Measurements from ENCODE around the gene EEF1AKMT3.

EEF1AKMT3 gene

GRCh38 chr12:57776247-57776587 is 3.8 kb downstream of the EEF1AKMT3 start:
- no peak overlapping the region for H3K4me3 ChIP-seq (ENCODE audit: low read depth, low read length)
- TF ChIP-seq, protein P1, sequence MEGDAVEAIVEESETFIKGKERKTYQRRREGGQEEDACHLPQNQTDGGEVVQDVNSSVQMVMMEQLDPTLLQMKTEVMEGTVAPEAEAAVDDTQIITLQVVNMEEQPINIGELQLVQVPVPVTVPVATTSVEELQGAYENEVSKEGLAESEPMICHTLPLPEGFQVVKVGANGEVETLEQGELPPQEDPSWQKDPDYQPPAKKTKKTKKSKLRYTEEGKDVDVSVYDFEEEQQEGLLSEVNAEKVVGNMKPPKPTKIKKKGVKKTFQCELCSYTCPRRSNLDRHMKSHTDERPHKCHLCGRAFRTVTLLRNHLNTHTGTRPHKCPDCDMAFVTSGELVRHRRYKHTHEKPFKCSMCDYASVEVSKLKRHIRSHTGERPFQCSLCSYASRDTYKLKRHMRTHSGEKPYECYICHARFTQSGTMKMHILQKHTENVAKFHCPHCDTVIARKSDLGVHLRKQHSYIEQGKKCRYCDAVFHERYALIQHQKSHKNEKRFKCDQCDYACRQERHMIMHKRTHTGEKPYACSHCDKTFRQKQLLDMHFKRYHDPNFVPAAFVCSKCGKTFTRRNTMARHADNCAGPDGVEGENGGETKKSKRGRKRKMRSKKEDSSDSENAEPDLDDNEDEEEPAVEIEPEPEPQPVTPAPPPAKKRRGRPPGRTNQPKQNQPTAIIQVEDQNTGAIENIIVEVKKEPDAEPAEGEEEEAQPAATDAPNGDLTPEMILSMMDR (IDR thresholded peaks at IDR 0.05; ENCODE audit: borderline replicate concordance, insufficient read depth, low read depth, low read length) = no peak

- H3K4me3 ChIP-seq (ENCODE audit: low read depth, low read length) = no peak overlapping the region
- TF ChIP-seq, protein P1 (IDR thresholded peaks at IDR 0.05; ENCODE audit: borderline replicate concordance, insufficient read depth, low read depth, low read length) = no peak
These were observed 5.0 kb downstream of the EEF1AKMT3 start for GRCh38 chr12:57777367-57777766.

DNA sequence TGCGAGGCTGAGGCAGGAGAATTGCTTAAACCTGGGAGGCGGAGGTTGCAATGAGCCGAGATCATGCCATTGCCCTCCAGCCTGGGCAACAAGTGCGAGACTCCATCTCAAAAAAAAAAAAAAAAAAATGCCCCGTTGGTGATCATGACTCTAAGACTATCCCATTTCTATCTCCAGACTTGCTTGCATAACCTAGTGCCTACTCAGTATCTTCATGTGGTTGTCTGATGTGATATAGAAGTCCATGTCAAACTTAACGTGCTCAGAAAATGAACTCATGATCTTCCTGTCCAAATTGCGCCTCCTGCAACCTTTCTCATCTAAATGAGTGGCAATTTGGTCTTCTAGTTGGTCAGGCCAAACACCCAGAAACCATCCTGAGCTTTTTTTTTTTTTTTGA is 5.5 kb downstream of the EEF1AKMT3 start:
- H3K4me3 ChIP-seq (ENCODE audit: low read depth, low read length) = no peak overlapping the region
- TF ChIP-seq, protein P1 (IDR thresholded peaks at IDR 0.05; ENCODE audit: borderline replicate concordance, insufficient read depth, low read depth, low read length) = no peak

DNA sequence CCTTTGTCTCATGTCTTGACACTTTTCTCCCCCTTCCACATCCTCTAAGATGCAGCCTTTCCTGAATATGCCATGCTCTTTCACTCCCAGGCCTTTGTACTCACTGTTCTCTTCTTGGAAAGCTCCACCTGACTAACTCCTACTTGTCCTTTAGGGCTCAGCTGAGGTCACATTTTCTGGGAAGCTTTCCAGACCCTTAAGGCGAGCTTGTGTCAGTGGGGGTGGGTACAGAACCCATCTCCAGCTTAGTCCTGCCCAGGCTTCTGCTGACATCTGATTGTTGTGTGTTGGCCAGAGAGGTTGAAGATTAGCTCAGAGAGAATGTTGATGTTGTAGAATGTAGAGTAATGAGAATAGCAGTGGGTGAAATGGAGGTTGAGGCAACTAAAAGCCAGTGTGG is 7.3 kb downstream of the EEF1AKMT3 start:
- TF ChIP-seq, protein P1 (IDR thresholded peaks at IDR 0.05; ENCODE audit: borderline replicate concordance, insufficient read depth, low read depth, low read length) = no peak
- H3K4me3 ChIP-seq (ENCODE audit: low read depth, low read length) = no peak overlapping the region

DNA sequence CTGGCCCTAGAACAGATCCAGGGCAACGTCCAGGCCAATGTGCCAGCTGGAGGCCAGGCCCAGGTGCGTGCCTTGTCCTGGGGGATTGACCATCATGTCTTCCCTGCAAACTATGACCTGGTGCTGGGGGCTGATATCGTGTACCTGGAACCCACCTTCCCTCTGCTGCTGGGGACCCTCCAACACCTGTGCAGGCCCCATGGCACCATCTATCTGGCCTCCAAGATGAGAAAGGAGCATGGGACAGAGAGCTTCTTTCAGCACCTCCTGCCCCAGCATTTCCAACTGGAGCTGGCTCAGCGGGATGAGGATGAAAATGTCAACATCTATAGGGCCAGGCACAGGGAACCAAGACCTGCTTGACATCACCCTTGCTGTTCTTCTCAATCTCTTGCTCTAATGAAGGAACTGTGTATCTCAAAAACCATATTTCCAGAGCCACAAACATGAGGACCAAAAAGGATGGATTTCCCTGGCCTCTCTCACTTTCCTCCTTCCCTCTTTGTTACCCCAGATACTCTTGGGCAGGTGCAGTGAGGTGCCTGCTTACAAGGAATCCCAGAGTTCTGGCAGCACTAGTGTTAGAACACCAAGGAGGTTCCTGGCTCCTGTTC is 8.0 kb downstream of the EEF1AKMT3 start:
- TF ChIP-seq, protein P1 (IDR thresholded peaks at IDR 0.05; ENCODE audit: borderline replicate concordance, insufficient read depth, low read depth, low read length) = no peak

DNA sequence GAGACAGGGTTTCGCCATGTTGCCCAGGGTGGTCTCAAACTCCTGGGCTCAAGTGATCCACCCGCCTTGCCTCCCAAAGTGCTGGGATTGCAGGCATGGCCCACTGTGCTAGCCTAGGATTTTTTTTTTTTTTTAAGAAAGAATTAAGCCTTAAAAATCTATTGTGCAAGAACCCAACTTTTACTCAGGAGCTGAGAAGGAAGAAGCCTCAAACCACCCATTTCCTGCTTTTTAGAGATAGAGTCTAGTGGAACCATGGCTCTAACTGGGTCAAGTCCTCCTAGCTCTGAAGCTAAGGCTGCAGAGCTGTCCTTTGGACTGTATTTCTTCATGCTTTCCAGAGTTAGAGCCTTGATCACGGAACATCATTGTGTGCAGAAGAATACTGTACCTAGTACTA is 8.8 kb downstream of the EEF1AKMT3 start:
- TF ChIP-seq, protein P1 (IDR thresholded peaks at IDR 0.05; ENCODE audit: borderline replicate concordance, insufficient read depth, low read depth, low read length) = no peak
- H3K4me3 ChIP-seq (ENCODE audit: low read depth, low read length) = no peak overlapping the region

More for the DNA sequence above, 8.0 kb downstream of the EEF1AKMT3 start:
- no peak overlapping the region for H3K4me3 ChIP-seq (ENCODE audit: low read depth, low read length)

DNA sequence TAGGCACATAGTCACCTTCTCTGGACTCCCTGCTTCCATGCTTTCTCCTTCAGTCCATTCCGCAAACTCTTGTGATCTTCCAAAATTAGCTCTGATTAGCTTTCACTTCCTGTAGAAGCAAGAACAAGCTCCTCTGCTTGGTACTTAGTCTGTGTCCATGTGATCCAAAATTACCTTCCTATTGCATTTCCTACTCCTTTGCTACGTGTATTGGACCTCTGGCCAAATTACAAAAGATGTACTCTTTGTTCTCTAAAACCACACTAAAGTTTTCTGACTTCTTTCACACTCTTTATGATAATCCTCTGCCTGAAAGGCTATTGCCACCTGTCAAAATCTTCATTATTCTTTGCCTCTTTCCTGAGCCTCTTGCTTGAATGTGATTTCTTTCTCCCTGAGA is 9.4 kb downstream of the EEF1AKMT3 start:
- H3K4me3 ChIP-seq (ENCODE audit: low read depth, low read length) = no peak overlapping the region
- TF ChIP-seq, protein P1 (IDR thresholded peaks at IDR 0.05; ENCODE audit: borderline replicate concordance, insufficient read depth, low read depth, low read length) = no peak

All from GM12875 (cell line).